Mucosa of rectum (tissue), 2 donors: ENCODE results near the gene MRRF.

Experiments used
- H3K27ac ChIP-seq, 2 donors: one replicate each; pipeline ENCODE4 v1.7.0; 2013; ENCODE audit warnings: inconsistent platforms in 2 of 2, low read depth in 2 of 2, low read length in 2 of 2
- H3K27me3 ChIP-seq, 2 donors: one replicate each; pipeline ENCODE4 v1.7.0; 2013; ENCODE audit warnings: low read length in 2 of 2; ENCODE audit not compliant: control insufficient read depth in 2 of 2, insufficient read depth in 2 of 2
- H3K36me3 ChIP-seq, 2 donors: one replicate each; pipeline ENCODE4 v1.7.0; 2013; ENCODE audit warnings: low read length in 2 of 2; ENCODE audit not compliant: control insufficient read depth in 2 of 2, insufficient read depth in 2 of 2
- H3K4me1 ChIP-seq, 2 donors: one replicate each; pipeline ENCODE4 v1.7.0; 2013; ENCODE audit warnings: low read length in 2 of 2, mild to moderate bottlenecking in 1 of 2; ENCODE audit not compliant: control insufficient read depth in 2 of 2, insufficient read depth in 2 of 2
- H3K4me3 ChIP-seq, 2 donors: one replicate each; pipeline ENCODE4 v1.7.0; 2013; ENCODE audit warnings: low read length in 2 of 2
- H3K9ac ChIP-seq, 2 donors: one replicate each; pipeline ENCODE4 v1.7.0; 2013; ENCODE audit warnings: low read length in 2 of 2, low read depth in 1 of 2, mild to moderate bottlenecking in 1 of 2
- H3K9me3 ChIP-seq, 2 donors: one replicate each; pipeline ENCODE4 v1.7.0; 2013; ENCODE audit warnings: low read length in 2 of 2; ENCODE audit not compliant: control insufficient read depth in 2 of 2
- donor health status: healthy.
- donor health status: Normal muscosa, but diverticular disease.

The MRRF gene

DNA sequence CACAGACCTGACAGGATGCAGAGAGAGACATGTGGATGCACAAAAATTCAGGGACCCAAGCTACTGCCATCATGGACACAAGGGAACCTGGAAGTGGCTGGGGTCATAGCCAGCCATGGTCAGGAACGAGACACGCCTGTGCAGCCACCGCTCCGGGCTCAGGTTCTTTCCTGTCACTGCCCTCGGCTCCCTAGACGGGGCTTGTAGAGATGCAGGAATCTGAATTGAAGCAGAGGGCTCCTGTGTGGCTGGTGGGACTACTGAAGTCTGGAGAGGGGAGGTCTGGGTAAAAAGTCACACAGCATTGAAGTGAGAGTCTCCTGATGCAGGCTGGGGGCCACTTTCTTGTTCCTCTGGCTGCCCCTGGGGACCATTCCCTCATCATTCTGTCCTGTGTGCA is 73.9 kb downstream of the MRRF start:
- H3K36me3 ChIP-seq = no peaks in the 10 kb centered on the region
- peaks cover 2 to 9% of the 10 kb centered on the region in 2 donors for H3K27me3 ChIP-seq
- no peak overlapping the region for H3K4me3 ChIP-seq
- H3K27ac ChIP-seq = no peak overlapping the region
- no peak overlapping the region for H3K9ac ChIP-seq
- H3K4me1 ChIP-seq = no peaks in the 10 kb centered on the region
- H3K9me3 ChIP-seq = no peaks in the 10 kb centered on the region

DNA sequence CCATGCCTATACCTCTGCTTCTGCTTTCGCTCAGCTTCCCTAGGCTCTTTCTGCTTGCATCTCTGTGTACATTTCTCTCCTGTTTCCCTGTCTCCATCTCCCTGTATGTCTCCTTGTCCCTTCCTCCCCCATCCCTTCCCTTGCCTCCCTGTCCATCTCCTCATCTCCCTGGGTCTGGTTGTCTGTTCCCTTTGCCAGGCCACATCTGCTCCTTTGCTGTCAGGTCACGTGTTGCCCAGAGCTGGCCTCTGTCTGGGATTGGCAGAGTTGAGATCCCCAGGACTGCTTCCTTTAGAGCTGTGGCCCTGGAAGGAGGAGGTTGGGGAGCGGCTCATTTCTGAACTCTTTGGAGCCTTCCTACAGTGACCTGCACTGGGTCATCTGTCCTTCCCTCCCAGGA is 74.3 kb downstream of the MRRF start:
- Histone ChIP-seq H3K9me3 (no peaks in the 10 kb centered on the region), H3K4me3 (no peak overlapping the region), H3K36me3 (no peaks in the 10 kb centered on the region), H3K27me3 (peaks cover 2 to 9% of the 10 kb centered on the region in 2 donors), H3K9ac (no peak overlapping the region), H3K27ac (no peak overlapping the region), H3K4me1 (no peaks in the 10 kb centered on the region)

DNA sequence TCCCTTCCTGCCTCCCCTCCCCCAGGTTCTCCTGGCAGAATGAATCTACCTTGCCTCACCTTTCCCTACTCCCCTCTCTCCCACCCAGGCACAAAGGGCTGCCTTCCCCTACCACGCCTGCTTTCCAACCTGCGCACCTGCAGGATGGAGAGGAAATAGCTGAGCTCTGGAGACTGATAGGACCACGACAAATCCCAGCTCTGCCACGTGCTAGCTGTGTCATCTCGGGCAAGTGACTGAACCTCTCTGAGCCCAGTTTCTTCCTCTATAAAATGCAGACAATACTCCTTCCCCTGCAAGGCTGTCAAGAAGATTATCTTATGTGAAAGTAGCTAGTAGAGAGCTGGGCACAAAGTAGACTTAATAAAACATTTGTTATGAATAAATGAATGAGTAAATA is 74.9 kb downstream of the MRRF start:
- Histone ChIP-seq H3K27ac (no peak overlapping the region), H3K9me3 (no peaks in the 10 kb centered on the region), H3K4me3 (no peak overlapping the region), H3K27me3 (peaks cover 2 to 9% of the 10 kb centered on the region in 2 donors), H3K4me1 (no peaks in the 10 kb centered on the region), H3K9ac (no peak overlapping the region), H3K36me3 (no peaks in the 10 kb centered on the region)

DNA sequence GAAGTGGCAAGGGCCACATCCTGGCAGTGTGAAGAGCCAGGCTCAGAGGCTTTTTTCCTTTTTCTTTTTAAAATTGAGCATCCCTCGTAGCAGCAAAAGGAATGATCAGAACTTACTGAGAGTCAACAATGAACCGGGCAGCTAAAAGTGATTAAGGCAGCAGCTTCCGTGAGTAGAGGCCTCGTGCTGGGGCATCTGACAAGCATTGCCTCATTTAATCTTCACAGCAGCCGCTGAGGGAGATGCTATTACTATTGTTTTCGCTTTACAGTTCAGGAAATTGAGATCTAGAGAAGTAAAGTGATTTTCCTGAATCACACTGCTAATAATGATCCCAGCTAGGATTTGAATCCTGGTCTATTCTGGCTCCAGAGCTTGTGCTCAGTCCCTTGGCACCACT is 75.5 kb downstream of the MRRF start:
- Histone ChIP-seq H3K4me3 (no peak overlapping the region), H3K36me3 (no peaks in the 10 kb centered on the region), H3K27ac (no peak overlapping the region), H3K9ac (no peak overlapping the region), H3K4me1 (no peaks in the 10 kb centered on the region), H3K9me3 (no peaks in the 10 kb centered on the region), H3K27me3 (peaks cover 2 to 9% of the 10 kb centered on the region in 2 donors)

DNA sequence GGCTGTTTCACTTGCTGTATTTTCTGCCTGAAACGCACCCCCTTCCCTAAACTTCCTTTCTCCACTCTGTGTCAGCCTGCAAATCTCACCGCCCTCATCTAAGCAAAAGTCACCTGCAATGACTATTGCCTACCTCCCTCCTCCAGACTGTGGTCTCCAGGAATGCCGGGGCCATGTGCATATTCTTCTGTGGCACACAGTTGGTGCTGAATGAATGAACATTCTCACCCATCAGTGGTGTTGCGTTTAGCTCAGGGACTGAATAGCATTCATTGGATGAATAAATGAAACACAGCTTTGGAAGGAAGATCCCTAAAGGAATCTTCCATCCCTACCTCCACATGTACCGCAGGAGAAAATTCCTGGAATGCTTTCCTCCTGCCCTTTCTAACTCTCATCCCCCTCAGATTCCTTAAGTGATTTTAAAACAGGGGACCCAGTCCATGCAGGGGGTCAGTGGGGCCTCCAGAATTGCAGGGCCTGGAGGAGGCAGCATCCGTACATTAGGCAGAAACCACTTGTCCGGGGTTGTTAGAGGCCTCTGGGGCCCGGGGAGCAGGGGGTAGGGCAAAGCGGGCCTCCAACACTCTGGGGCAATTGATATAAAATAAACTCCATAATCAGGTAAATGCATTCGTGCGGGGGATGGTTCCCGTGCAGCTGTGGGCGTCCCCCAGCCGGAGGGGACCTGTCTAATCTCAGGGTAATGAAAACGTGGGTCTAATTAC is 77.8 kb downstream of the MRRF start:
- Histone ChIP-seq H3K27ac (no peak overlapping the region), H3K9ac (no peak overlapping the region), H3K4me1 (peaks cover 6% of the 10 kb centered on the region in 2 donors), H3K27me3 (peaks cover 2 to 9% of the 10 kb centered on the region in 2 donors), H3K4me3 (no peak overlapping the region), H3K36me3 (no peaks in the 10 kb centered on the region), H3K9me3 (no peaks in the 10 kb centered on the region)

DNA sequence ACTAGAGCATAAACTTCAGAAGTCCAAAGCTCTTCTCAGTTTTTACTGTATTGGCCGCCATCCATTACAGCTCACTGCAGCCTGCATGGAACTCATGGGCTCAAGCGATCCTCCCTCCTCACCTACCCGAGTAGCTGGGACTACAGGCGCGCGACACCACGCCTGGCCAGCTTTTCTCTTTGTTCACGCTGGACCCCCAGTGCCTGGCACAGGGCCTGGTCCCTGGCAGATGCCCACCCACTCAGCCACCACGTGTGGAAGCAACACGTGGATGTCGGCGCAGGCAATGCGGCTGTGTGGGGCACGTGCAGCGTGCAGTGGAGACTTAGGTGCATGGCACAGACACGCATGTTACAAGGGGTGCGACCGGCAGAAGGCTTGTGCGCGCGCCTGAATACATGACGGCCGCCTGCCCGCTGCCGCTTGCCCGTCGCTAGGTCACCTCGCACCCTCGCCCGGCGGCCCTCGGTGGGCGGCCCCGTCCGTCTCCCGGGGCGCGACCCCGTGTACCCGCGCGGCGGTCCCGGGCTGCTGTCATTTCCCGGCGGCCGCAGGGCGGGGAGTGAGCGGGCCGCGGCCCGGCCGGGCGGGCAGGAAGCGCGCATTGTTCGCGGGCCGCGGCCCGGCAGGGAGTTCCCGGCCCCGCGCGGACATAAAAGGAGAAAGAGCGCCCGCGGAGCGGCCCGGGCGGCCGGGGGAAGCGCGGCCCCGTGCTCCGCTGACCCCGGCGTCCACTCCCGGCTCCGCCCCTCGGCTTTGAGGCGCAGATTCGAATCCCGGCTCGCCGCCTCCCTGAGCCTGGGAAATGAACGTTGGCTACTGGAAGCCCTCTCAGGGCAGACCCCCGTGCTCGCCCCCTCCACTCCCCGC is 82.0 kb downstream of the MRRF start:
- Histone ChIP-seq H3K9me3 (no peaks in the 10 kb centered on the region), H3K4me1 (peaks cover 17 to 20% of the 10 kb centered on the region in 2 donors), H3K36me3 (no peaks in the 10 kb centered on the region), H3K27me3 (no peaks in the 10 kb centered on the region), H3K4me3 (peak overlapping the region; percentile 63 to 71), H3K9ac (peak overlapping the region; percentile 49 to 58), H3K27ac (peak overlapping the region; percentile 50 to 71)

DNA sequence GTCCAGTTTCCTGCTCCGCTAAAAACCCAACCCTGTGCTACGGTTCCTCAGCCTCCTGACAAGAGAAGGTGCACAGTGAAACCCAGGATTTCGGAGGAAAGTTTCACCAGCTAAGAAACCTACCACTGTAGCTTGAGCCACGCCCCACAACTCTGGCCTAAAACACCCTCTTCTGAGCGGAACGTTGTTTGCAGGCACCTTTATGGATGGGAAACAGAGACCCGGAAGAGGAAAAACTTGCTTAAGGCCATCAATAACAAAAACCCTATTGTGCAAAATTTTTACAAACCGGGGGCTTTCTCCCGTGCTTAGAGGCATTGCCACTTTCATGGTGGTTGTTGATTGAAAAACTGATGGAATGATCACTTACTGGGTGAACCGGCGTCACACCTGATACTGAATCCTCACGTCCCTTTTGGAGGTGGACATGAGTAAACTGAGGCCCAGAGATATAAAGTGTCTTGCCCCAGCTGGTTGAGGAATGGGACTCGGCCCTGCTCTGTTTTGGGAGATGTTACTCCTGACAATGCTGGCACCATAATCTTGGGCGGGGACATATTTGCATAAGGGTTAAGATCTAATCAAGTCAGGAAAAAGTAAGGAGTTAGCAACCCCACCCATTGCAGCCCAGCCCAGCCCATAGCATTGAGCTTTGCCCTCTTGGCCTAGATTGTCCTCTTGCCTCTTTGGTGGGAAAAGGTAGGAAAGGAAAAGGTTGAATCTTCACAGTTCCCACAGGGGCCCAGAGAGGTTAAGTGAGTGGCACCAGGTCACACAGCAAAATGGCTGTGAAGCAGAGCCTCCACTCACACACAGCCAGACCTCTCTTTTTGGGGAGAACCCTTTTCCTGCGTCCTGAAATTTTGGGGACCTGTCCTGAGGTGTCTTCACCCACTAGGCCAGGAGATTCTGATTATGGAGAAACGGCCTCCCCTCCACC is 82.9 kb downstream of the MRRF start:
- Histone ChIP-seq H3K27ac (peak overlapping the region; percentile 50 to 71), H3K9me3 (no peaks in the 10 kb centered on the region), H3K4me1 (peaks cover 17 to 20% of the 10 kb centered on the region in 2 donors), H3K27me3 (no peaks in the 10 kb centered on the region), H3K9ac (peak overlapping the region; percentile 49 to 58), H3K4me3 (peak overlapping the region; percentile 63 to 71), H3K36me3 (no peaks in the 10 kb centered on the region)

DNA sequence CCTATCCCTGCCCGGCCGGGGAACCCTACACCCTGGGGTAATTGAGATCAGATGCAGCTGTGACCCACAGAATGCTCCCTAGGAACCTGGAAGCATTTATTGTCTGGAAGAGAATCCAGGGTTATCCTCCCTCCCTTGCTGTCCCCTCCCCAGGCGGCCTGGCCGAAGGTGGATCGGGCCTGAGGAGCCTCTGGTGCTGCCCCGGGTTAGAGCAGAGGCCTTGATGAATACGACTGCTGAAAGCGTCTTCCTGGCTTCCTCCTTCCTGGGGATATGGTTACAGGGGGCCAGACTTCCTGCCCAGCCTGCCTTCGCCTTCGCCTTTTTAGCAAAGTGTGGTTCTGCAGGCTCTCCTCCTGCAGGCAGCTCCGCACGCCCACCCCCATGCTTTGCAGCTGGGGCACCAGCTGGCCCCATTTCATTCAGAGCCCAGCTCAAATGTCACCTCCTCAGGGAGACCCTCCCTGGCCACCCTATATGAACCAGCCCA is 83.7 kb downstream of the MRRF start:
- H3K4me1 ChIP-seq = peaks cover 17 to 20% of the 10 kb centered on the region in 2 donors
- H3K27me3 ChIP-seq = no peaks in the 10 kb centered on the region
- H3K27ac ChIP-seq = no peak overlapping the region
- H3K9me3 ChIP-seq = no peaks in the 10 kb centered on the region
- no peaks in the 10 kb centered on the region for H3K36me3 ChIP-seq
- H3K4me3 ChIP-seq = no peak overlapping the region
- no peak overlapping the region for H3K9ac ChIP-seq

DNA sequence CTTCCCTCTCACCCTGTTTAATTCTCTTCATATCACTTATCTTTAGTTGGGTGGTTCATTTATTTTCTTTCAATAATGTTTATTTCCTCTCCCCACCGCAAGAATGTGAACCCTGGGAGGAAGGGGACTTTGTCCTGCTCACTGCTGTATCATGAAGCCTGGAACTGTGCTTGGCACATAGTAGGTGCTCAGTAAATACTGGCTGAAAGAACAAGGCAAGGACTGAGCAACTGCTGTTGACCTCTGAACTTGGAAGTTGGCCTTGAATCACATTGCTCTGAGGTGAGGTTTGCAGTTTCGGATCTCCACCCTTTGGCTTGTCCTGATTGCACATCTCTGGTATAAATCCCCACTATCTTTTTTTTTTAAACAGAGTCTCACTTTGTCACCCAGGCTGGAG is 84.1 kb downstream of the MRRF start:
- no peak overlapping the region for H3K27ac ChIP-seq
- H3K9ac ChIP-seq = no peak overlapping the region
- H3K4me3 ChIP-seq = no peak overlapping the region
- no peaks in the 10 kb centered on the region for H3K36me3 ChIP-seq
- H3K9me3 ChIP-seq = no peaks in the 10 kb centered on the region
- no peaks in the 10 kb centered on the region for H3K27me3 ChIP-seq
- peaks cover 17 to 20% of the 10 kb centered on the region in 2 donors for H3K4me1 ChIP-seq
